ENCODE results near the gene RALGPS2. TPM values are rescaled to one million over a fixed set of nuclear protein-coding genes. Genes with fewer than 3 reads are reported as not detected.
A peak's percentile ranks its signal among the peaks of the same experiment; 100 is the strongest.
"Not testable (repeated sequence)": the region's sequence is repeated elsewhere in the genome, so short reads cannot be mapped to it uniquely, and the experiment has no call there.

Gene RALGPS2
- total RNA-seq, 1 donor from 2014 or later, result 24.6 TPM

- ATAC-seq (no peak), DNase-seq (ENCODE audit: low spot score) (no peak)
These were observed 692 bp upstream of the RALGPS2 start for GRCh38 chr1:178724376-178724727.

GRCh38 chr1:178725466-178726086 lies 532 bp downstream of the RALGPS2 start:
- peak; percentile 70 for ATAC-seq
- peak; percentile 74 for DNase-seq (ENCODE audit: low spot score)

GRCh38 chr1:178726087-178726517 lies 1.1 kb downstream of the RALGPS2 start:
- ATAC-seq (peak; percentile 79), DNase-seq (ENCODE audit: low spot score) (peak; percentile 91)

- no peak for DNase-seq (ENCODE audit: low spot score)
- peak; percentile 0 for ATAC-seq
These were observed 1.5 kb downstream of the RALGPS2 start for GRCh38 chr1:178726545-178726944.

- DNase-seq (ENCODE audit: low spot score) (no peak), ATAC-seq (no peak)
These were observed 2.2 kb downstream of the RALGPS2 start for GRCh38 chr1:178727014-178727895.

- ATAC-seq (no peak), DNase-seq (ENCODE audit: low spot score) (no peak)
These were observed 8.9 kb downstream of the RALGPS2 start for GRCh38 chr1:178733972-178734371.

- ATAC-seq (no peak), DNase-seq (ENCODE audit: low spot score) (no peak)
These were observed 13.7 kb downstream of the RALGPS2 start for GRCh38 chr1:178738780-178739179.

GRCh38 chr1:178739285-178740045 lies 14.4 kb downstream of the RALGPS2 start:
- peak; percentile 33 for ATAC-seq
- DNase-seq (ENCODE audit: low spot score), result no peak

GRCh38 chr1:178740491-178740890 lies 15.4 kb downstream of the RALGPS2 start:
- ATAC-seq (no peak), DNase-seq (ENCODE audit: low spot score) (no peak)

GRCh38 chr1:178740924-178741323 lies 15.9 kb downstream of the RALGPS2 start:
- DNase-seq (ENCODE audit: low spot score) (no peak), ATAC-seq (no peak)

- DNase-seq (ENCODE audit: low spot score) (no peak), ATAC-seq (no peak)
These were observed 18.8 kb downstream of the RALGPS2 start for GRCh38 chr1:178743801-178744200.

GRCh38 chr1:178745260-178745659 lies 20.2 kb downstream of the RALGPS2 start:
- DNase-seq (ENCODE audit: low spot score), result no peak
- ATAC-seq, result peak; percentile 91

GRCh38 chr1:178746345-178746744 lies 21.3 kb downstream of the RALGPS2 start:
- DNase-seq (ENCODE audit: low spot score) (no peak), ATAC-seq (peak; percentile 50)

- ATAC-seq; DNase-seq (ENCODE audit: low spot score): not testable (repeated sequence)
These were observed 22.3 kb downstream of the RALGPS2 start for GRCh38 chr1:178747361-178747760.

GRCh38 chr1:178749581-178750166 lies 24.6 kb downstream of the RALGPS2 start:
- no peak for DNase-seq (ENCODE audit: low spot score)
- no peak for ATAC-seq

GRCh38 chr1:178751046-178751445 lies 26.0 kb downstream of the RALGPS2 start:
- ATAC-seq, result no peak
- no peak for DNase-seq (ENCODE audit: low spot score)

- ATAC-seq (peak; percentile 70), DNase-seq (ENCODE audit: low spot score) (no peak)
These were observed 27.8 kb downstream of the RALGPS2 start for GRCh38 chr1:178752891-178753290.

- DNase-seq (ENCODE audit: low spot score); ATAC-seq: not testable (repeated sequence)
These were observed 29.7 kb downstream of the RALGPS2 start for GRCh38 chr1:178754655-178755256.

GRCh38 chr1:178768423-178768822 lies 43.4 kb downstream of the RALGPS2 start:
- DNase-seq (ENCODE audit: low spot score), result no peak

GRCh38 chr1:178772952-178773351 lies 47.9 kb downstream of the RALGPS2 start:
- DNase-seq (ENCODE audit: low spot score) (no peak), ATAC-seq (no peak)

More at GRCh38 chr1:178768423-178768822, 43.4 kb downstream of the RALGPS2 start:
- peak; percentile 91 for ATAC-seq

GRCh38 chr1:178774263-178774662 lies 49.2 kb downstream of the RALGPS2 start:
- ATAC-seq, result peak; percentile 40
- DNase-seq (ENCODE audit: low spot score), result no peak
